Tibial nerve (tissue), 4 donors: ENCODE measurements around the gene LENG8.

Experiments
- CTCF ChIP-seq, 5 experiments: fragments of 200-600 bp in 3 of 5; fragments of 450-650 bp in 2 of 5; sonication (generic) in 3 of 5; IDR thresholded peaks; one replicate each; pipeline ENCODE4 v1.5.1; 2016 to 2019; ENCODE audit warnings: antibody characterized with exemption in 5 of 5, mild to moderate bottlenecking in 3 of 5, moderate library complexity in 2 of 5
- EP300 ChIP-seq, 2 donors: sonication (generic); formaldehyde crosslinking; IDR thresholded peaks; one replicate each; pipeline ENCODE4 v1.6.1; 2017; ENCODE audit warnings: antibody characterized with exemption in 2 of 2, mild to moderate bottlenecking in 1 of 2
- POLR2A ChIP-seq, 2 donors: fragments of 450-650 bp; IDR thresholded peaks; one replicate each; pipeline ENCODE4 v1.6.1; 2017; ENCODE audit warnings: antibody characterized with exemption in 2 of 2, mild to moderate bottlenecking in 2 of 2, moderate library complexity in 2 of 2

GRCh38 chr19:54439174-54439851, 9.7 kb upstream of the LENG8 start:
- peak; percentile 22 to 49 (median 43) for TF ChIP-seq CTCF (IDR thresholded peaks at IDR 0.05)
- no peak for TF ChIP-seq EP300 (IDR thresholded peaks at IDR 0.05)
- TF ChIP-seq POLR2A (IDR thresholded peaks at IDR 0.05) = no peak
